ENCODE measurements around the gene PLA2G2C. TPM values are rescaled to one million over a fixed set of nuclear protein-coding genes. Genes with fewer than 3 reads are reported as not detected.

PLA2G2C gene
- total and polyA plus RNA-seq, 2 of the 13 experiments (the other 11 are each of a cell fraction or from before 2014, with no cell fraction given), result not detected

DNA sequence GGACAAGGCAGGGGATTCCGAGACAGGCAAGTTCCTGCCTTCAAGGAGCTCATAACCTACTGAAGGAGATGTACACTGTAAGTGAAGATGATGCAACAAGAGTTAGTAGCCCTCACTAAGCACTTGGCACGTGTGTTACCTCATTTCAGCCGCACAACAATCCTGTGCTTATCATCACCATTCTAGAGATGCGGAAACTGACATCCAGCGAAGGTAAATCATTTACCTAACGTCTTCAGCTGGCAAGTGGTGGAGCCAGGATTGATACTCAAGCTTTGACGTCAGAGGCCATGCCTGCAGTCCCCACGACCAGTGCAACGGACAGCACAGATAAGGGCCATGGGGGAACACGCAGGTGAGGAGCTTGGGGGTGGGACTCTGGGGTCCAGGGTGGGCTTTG is 3.3 kb downstream of the PLA2G2C start:
- in situ Hi-C loops (cut with HindIII; ENCODE audit: extremely low pct_ligation_motif_present, low pct_unique_long_range_greater_than_20kb), result no loop called here
- WGBS (ENCODE audit: low lambda C conversion rate), result 14% methylated on average over 7 of the region's 10 CpGs
- Histone ChIP-seq H3K79me2 (ENCODE audit: insufficient read depth, low read length) (no peaks in the 10 kb centered on the region), H3K4me1 (ENCODE audit: insufficient read depth, low read length) (peaks cover 34% of the 10 kb centered on the region), H3K27ac (ENCODE audit: extremely low read length, insufficient read depth, low read length) (no peak overlapping the region), H3K9ac (ENCODE audit: insufficient read depth, low read depth, low read length) (no peak overlapping the region), H3K4me3 (replicated peaks in 1 of 3; ENCODE audit: insufficient read depth in 1 of 3, low read depth in 2 of 3, low read length in 3 of 3) (no peak overlapping the region), H3K9me3 (ENCODE audit: low read length) (no peaks in the 10 kb centered on the region), H2AFZ (ENCODE audit: low read length) (no peak overlapping the region), H3K27me3 (ENCODE audit: control insufficient read depth in 1 of 2, insufficient read depth in 2 of 2, low read length in 2 of 2) (peaks cover under 1 to 43% of the 10 kb centered on the region in 2 experiments; a peak in 2 of 5 replicates), H3K4me2 (ENCODE audit: low read depth, low read length) (no peak overlapping the region), H4K20me1 (ENCODE audit: insufficient read depth, low read length) (no peaks in the 10 kb centered on the region), H3K36me3 (replicated peaks in 1 of 2; ENCODE audit: control insufficient read depth in 1 of 2, insufficient read depth in 2 of 2, low read length in 2 of 2) (no peaks in the 10 kb centered on the region)
- TF ChIP-seq ZNF776 (CRISPR knock-in tag; IDR thresholded peaks at IDR 0.05), result no peak
- 0 out of 2 replicates have a peak, but pooled peaks have one; percentile 3 for TF ChIP-seq CREB1 (IDR thresholded peaks at IDR 0.05)
- TF ChIP-seq CREB1 (CRISPR knock-in tag; IDR thresholded peaks at IDR 0.05), result no peak
- 0 out of 2 replicates have a peak, but pooled peaks have one; percentile 0 for TF ChIP-seq CEBPB (IDR thresholded peaks at IDR 0.05; ENCODE audit: borderline replicate concordance, low read depth, low read length)
- ChIA-PET POLR2A (no interaction called here), CTCF (ENCODE audit: low intra/inter-chr PET ratio, low total read pairs) (no interaction called here)
- no TSS peak for BruUV-seq (replicated peaks)
- no peak for ATAC-seq
- no peak for FAIRE-seq
- intact Hi-C loops (cut with micrococcal nuclease; ENCODE audit: unreplicated experiment), result no loop called here
- DNase-seq (ENCODE audit: low spot score), result no peak

DNA sequence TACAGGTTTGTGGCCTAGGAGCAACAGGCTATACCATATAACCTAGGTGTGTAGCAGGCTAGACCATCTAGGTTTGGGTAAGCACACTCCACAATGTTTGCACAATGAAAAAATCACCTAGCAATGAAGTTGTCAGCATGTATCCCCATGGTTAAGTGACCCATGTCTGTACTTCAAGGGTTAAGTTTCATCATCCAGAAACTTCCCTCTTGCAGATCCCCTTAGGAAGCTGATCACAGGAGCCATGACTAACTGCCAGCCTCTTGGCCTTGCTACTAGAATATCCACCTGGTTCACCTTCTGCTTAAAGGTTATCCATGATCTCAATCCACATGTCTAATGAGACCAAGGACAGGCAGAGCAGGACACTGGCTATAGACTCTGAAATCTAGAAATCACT is 3.9 kb downstream of the PLA2G2C start:
- H4K20me1 ChIP-seq (ENCODE audit: insufficient read depth, low read length), result no peaks in the 10 kb centered on the region
- intact Hi-C loops (cut with micrococcal nuclease; ENCODE audit: unreplicated experiment), result no loop called here
- H3K27me3 ChIP-seq (ENCODE audit: control insufficient read depth in 1 of 2, insufficient read depth in 2 of 2, low read length in 2 of 2), result peaks cover 0 to 41% of the 10 kb centered on the region in 2 experiments; a peak in 1 of 5 replicates
- BruUV-seq (replicated peaks), result no TSS peak
- no peak overlapping the region for H2AFZ ChIP-seq (ENCODE audit: low read length)
- peaks cover 34% of the 10 kb centered on the region for H3K4me1 ChIP-seq (ENCODE audit: insufficient read depth, low read length)
- in situ Hi-C loops (cut with HindIII; ENCODE audit: extremely low pct_ligation_motif_present, low pct_unique_long_range_greater_than_20kb), result no loop called here
- ChIA-PET CTCF (ENCODE audit: low intra/inter-chr PET ratio, low total read pairs) (no interaction called here), POLR2A (no interaction called here)
- no peak for DNase-seq (ENCODE audit: low spot score)
- no peak overlapping the region for H3K27ac ChIP-seq (ENCODE audit: extremely low read length, insufficient read depth, low read length)
- no peaks in the 10 kb centered on the region for H3K36me3 ChIP-seq (replicated peaks in 1 of 2; ENCODE audit: control insufficient read depth in 1 of 2, insufficient read depth in 2 of 2, low read length in 2 of 2)
- H3K9me3 ChIP-seq (ENCODE audit: low read length), result no peaks in the 10 kb centered on the region
- no peak for ATAC-seq
- no peak overlapping the region for H3K4me3 ChIP-seq (replicated peaks in 1 of 3; ENCODE audit: insufficient read depth in 1 of 3, low read depth in 2 of 3, low read length in 3 of 3)
- no peak for FAIRE-seq
- no peak overlapping the region for H3K4me2 ChIP-seq (ENCODE audit: low read depth, low read length)
- no peaks in the 10 kb centered on the region for H3K79me2 ChIP-seq (ENCODE audit: insufficient read depth, low read length)
- H3K9ac ChIP-seq (ENCODE audit: insufficient read depth, low read depth, low read length), result no peak overlapping the region
- TF ChIP-seq, protein P1, sequence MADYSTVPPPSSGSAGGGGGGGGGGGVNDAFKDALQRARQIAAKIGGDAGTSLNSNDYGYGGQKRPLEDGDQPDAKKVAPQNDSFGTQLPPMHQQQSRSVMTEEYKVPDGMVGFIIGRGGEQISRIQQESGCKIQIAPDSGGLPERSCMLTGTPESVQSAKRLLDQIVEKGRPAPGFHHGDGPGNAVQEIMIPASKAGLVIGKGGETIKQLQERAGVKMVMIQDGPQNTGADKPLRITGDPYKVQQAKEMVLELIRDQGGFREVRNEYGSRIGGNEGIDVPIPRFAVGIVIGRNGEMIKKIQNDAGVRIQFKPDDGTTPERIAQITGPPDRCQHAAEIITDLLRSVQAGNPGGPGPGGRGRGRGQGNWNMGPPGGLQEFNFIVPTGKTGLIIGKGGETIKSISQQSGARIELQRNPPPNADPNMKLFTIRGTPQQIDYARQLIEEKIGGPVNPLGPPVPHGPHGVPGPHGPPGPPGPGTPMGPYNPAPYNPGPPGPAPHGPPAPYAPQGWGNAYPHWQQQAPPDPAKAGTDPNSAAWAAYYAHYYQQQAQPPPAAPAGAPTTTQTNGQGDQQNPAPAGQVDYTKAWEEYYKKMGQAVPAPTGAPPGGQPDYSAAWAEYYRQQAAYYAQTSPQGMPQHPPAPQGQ (CRISPR knock-in tag; IDR thresholded peaks at IDR 0.05; ENCODE audit: borderline replicate concordance), result no peak
- no peak for TF ChIP-seq IKZF1 (IDR thresholded peaks at IDR 0.05)
- no peak for TF ChIP-seq BORCS8-MEF2B (CRISPR knock-in tag; IDR thresholded peaks at IDR 0.05)
- no peak for TF ChIP-seq GTF2F1 (IDR thresholded peaks at IDR 0.05; ENCODE audit: low read length)
- TF ChIP-seq ZNF256 (CRISPR knock-in tag; conservative IDR thresholded peaks at IDR 0.05), result no peak
- no peak for TF ChIP-seq ZNF317 (CRISPR knock-in tag; IDR thresholded peaks at IDR 0.05)
- TF ChIP-seq, protein P2, sequence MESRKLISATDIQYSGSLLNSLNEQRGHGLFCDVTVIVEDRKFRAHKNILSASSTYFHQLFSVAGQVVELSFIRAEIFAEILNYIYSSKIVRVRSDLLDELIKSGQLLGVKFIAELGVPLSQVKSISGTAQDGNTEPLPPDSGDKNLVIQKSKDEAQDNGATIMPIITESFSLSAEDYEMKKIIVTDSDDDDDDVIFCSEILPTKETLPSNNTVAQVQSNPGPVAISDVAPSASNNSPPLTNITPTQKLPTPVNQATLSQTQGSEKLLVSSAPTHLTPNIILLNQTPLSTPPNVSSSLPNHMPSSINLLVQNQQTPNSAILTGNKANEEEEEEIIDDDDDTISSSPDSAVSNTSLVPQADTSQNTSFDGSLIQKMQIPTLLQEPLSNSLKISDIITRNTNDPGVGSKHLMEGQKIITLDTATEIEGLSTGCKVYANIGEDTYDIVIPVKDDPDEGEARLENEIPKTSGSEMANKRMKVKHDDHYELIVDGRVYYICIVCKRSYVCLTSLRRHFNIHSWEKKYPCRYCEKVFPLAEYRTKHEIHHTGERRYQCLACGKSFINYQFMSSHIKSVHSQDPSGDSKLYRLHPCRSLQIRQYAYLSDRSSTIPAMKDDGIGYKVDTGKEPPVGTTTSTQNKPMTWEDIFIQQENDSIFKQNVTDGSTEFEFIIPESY (CRISPR knock-in tag; IDR thresholded peaks at IDR 0.05), result no peak
- TF ChIP-seq YY1 (IDR thresholded peaks at IDR 0.05; ENCODE audit: insufficient read depth, insufficient replicate concordance, low read depth, low read length), result no peak

Measured in HepG2 (cell line).